Natural killer cell (primary cell): ENCODE results near the gene MINDY1. TPM values are rescaled to one million over a fixed set of nuclear protein-coding genes. Genes with fewer than 3 reads are reported as not detected.
A peak's percentile ranks its signal among the peaks of the same experiment; 100 is the strongest.

ENCODE experiments used
- ATAC-seq, 3 donors: fragments of 150-1000 bp in 2 of 3; fragments of 200-7000 bp in 1 of 3; cut with Tn5 transposase; 1 replicate in 1 of 3; 2 replicates in 2 of 3; pipeline ENCODE4 v1.10.0; 2021; ENCODE audit warnings: mild to moderate bottlenecking in 2 of 3, moderate library complexity in 2 of 3
- DNase-seq, 2 donors: peaks; one replicate each; pipeline versions ENCODE4 v3.0.0 to v3.0.0-alpha.2; 2013 to 2021; ENCODE audit warnings: mixed read lengths in 1 of 2
- H3K27ac ChIP-seq: one replicate; pipeline ENCODE4 v1.5.1; 2013; ENCODE audit warnings: mild to moderate bottlenecking, low read length
- H3K27me3 ChIP-seq: one replicate; pipeline ENCODE4 v1.6.1; 2013; ENCODE audit warnings: low read length; ENCODE audit not compliant: control insufficient read depth, insufficient read depth
- H3K36me3 ChIP-seq: one replicate; pipeline ENCODE4 v1.6.1; 2013; ENCODE audit warnings: low read length; ENCODE audit not compliant: control insufficient read depth, insufficient read depth
- H3K4me1 ChIP-seq: one replicate; pipeline ENCODE4 v1.6.1; 2013; ENCODE audit warnings: low read length; ENCODE audit not compliant: control insufficient read depth, insufficient read depth
- H3K4me3 ChIP-seq: one replicate; pipeline ENCODE4 v1.5.1; 2013; ENCODE audit warnings: low read length
- H3K9me3 ChIP-seq: one replicate; pipeline ENCODE4 v1.6.1; 2013; ENCODE audit warnings: low read length; ENCODE audit not compliant: control insufficient read depth, insufficient read depth
- H3K27ac Mint-ChIP-seq, 2 donors: one replicate each; pipeline ENCODE4 v1.8.0; 2022; ENCODE audit warnings: mild to moderate bottlenecking in 2 of 2, mixed read lengths in 2 of 2, moderate library complexity in 1 of 2
- H3K27me3 Mint-ChIP-seq, 2 donors: one replicate each; pipeline ENCODE4 v1.8.0; 2022; ENCODE audit warnings: low read depth in 2 of 2, mixed read lengths in 2 of 2
- H3K36me3 Mint-ChIP-seq: one replicate; pipeline ENCODE4 v1.8.0; 2022; ENCODE audit warnings: mixed read lengths
- H3K4me1 Mint-ChIP-seq, 2 donors: one replicate each; pipeline ENCODE4 v1.8.0; 2022; ENCODE audit warnings: mixed read lengths in 2 of 2
- H3K4me3 Mint-ChIP-seq: one replicate; pipeline ENCODE4 v1.8.0; 2022; ENCODE audit warnings: mild to moderate bottlenecking, moderate library complexity, mixed read lengths
- H3K9me3 Mint-ChIP-seq, 2 donors: one replicate each; pipeline ENCODE4 v1.8.0; 2022; ENCODE audit warnings: mixed read lengths in 2 of 2
- CTCF ChIP-seq: fragments of 200-600 bp; IDR thresholded peaks from one replicate; pipeline ENCODE4 v1.8.0; 2022; ENCODE audit warnings: antibody characterized with exemption
- WGBS: methylation state at CpG from one replicate; pipeline ENCODE4 v1.1.7; 2013; ENCODE audit warnings: missing lambda C conversion rate; ENCODE audit not compliant: insufficient coverage; 5-methylcytosine and 5-hydroxymethylcytosine counted together
- intact Hi-C: fragments of 100-400 bp; cut with micrococcal nuclease; formaldehyde crosslinking; loops from one replicate; pipeline ENCODE4 v1.14.2; 2022
- total RNA-seq, 4 donors: library from RNA; stranded (reverse); fragments of 120-200 nt in 1 of 4; gene quantifications; one replicate each; pipeline versions ENCODE4 v1.2.3 to v1.2.4, GENCODE V29; 2013 to 2022

The MINDY1 gene
- total RNA-seq, 3 donors from 2014 or later (not counting 1 experiment from before 2014, with no cell fraction given): 14.0 to 15.6 (median 15.2) TPM

GRCh38 chr1:150970808-150971582, 35.7 kb downstream of the MINDY1 start:
- Mint-ChIP-seq H3K27me3 (no peaks in the 10 kb centered on the region), H3K36me3 (peaks cover 7% of the 10 kb centered on the region), H3K4me3 (peak overlapping the region; percentile 64), H3K9me3 (no peaks in the 10 kb centered on the region), H3K27ac (peak overlapping the region; percentile 77 to 88), H3K4me1 (peaks cover 39 to 50% of the 10 kb centered on the region in 2 donors)
- H3K4me1 ChIP-seq: peaks cover 39% of the 10 kb centered on the region
- 78% methylated on average over 10 of the region's 11 CpGs for WGBS
- no peak overlapping the region for H3K4me3 ChIP-seq
- H3K9me3 ChIP-seq: no peaks in the 10 kb centered on the region
- H3K27ac ChIP-seq: no peak overlapping the region
- no peaks in the 10 kb centered on the region for H3K27me3 ChIP-seq
- DNase-seq (no peak), ATAC-seq (no peak)
- no peak for TF ChIP-seq CTCF
- H3K36me3 ChIP-seq: peaks cover 30% of the 10 kb centered on the region
- intact Hi-C loops: no loop called here

GRCh38 chr1:150969626-150970025, 37.1 kb downstream of the MINDY1 start:
- no peak overlapping the region for H3K4me3 ChIP-seq
- DNase-seq: no peak
- peaks cover 41% of the 10 kb centered on the region for H3K36me3 ChIP-seq
- H3K27ac Mint-ChIP-seq: no peak overlapping the region
- peaks cover 9% of the 10 kb centered on the region for H3K36me3 Mint-ChIP-seq
- intact Hi-C loops: no loop called here
- no peaks in the 10 kb centered on the region for H3K9me3 ChIP-seq
- WGBS: 64% methylated on average over 3 of the region's 3 CpGs
- no peaks in the 10 kb centered on the region for H3K27me3 Mint-ChIP-seq
- H3K27me3 ChIP-seq: no peaks in the 10 kb centered on the region
- no peak overlapping the region for H3K27ac ChIP-seq
- no peaks in the 10 kb centered on the region for H3K9me3 Mint-ChIP-seq
- no peak for TF ChIP-seq CTCF
- H3K4me3 Mint-ChIP-seq: no peak overlapping the region
- peaks cover 32% of the 10 kb centered on the region for H3K4me1 ChIP-seq
- no peak for ATAC-seq
- H3K4me1 Mint-ChIP-seq: peaks cover 39 to 50% of the 10 kb centered on the region in 2 donors

- no peaks in the 10 kb centered on the region for H3K27me3 Mint-ChIP-seq
- no peak overlapping the region for H3K4me3 Mint-ChIP-seq
- no peak overlapping the region for H3K27ac ChIP-seq
- H3K36me3 Mint-ChIP-seq: peaks cover 17% of the 10 kb centered on the region
- H3K4me3 ChIP-seq: no peak overlapping the region
- peaks cover 26% of the 10 kb centered on the region for H3K4me1 ChIP-seq
- no peak for TF ChIP-seq CTCF
- peaks cover 53% of the 10 kb centered on the region for H3K36me3 ChIP-seq
- no peaks in the 10 kb centered on the region for H3K9me3 Mint-ChIP-seq
- peaks cover 35 to 46% of the 10 kb centered on the region in 2 donors for H3K4me1 Mint-ChIP-seq
- H3K9me3 ChIP-seq: no peaks in the 10 kb centered on the region
- 95% methylated on average over 4 of the region's 4 CpGs for WGBS
- DNase-seq (no peak), ATAC-seq (no peak)
- intact Hi-C loops: no loop called here
- no peaks in the 10 kb centered on the region for H3K27me3 ChIP-seq
- H3K27ac Mint-ChIP-seq: peak overlapping the region in 1 of 2 donors; percentile 68
Observed at GRCh38 chr1:150968491-150968890, 38.2 kb downstream of the MINDY1 start.
